K562 (cell line): ENCODE measurements around the gene SMCO3.

Experiments used
- E2F4 ChIP-seq: sonication (generic); formaldehyde crosslinking; IDR thresholded peaks from 2 replicates; pipeline ENCODE4 v1.8.0; 2022; ENCODE audit warnings: mild to moderate bottlenecking, low read depth, missing genetic modification reagents
- NFATC3 ChIP-seq: fragments of 450-650 bp; IDR thresholded peaks from 2 replicates; pipeline ENCODE4 v1.6.1; 2017; ENCODE audit warnings: mild to moderate bottlenecking
- PHF8 ChIP-seq: fragments of 200-600 bp; sonication (generic); IDR thresholded peaks from 2 replicates; pipeline ENCODE4 v1.6.1; 2012; ENCODE audit warnings: mixed run types, mild to moderate bottlenecking, inconsistent platforms, low read length, moderate library complexity, borderline replicate concordance
- RAD51 ChIP-seq: fragments of 450-650 bp; IDR thresholded peaks from 2 replicates; pipeline ENCODE4 v1.7.1; 2016; ENCODE audit warnings: low read depth, mild to moderate bottlenecking, borderline replicate concordance
- RBM22 ChIP-seq: fragments of 200-400 bp; formaldehyde crosslinking; IDR thresholded peaks from 2 replicates; pipeline ENCODE4 v1.6.1; 2018; ENCODE audit warnings: low read length, low read depth; ENCODE audit not compliant: poor library complexity, severe bottlenecking

GRCh38 chr12:14784471-14784870, 29.5 kb downstream of the SMCO3 start:
- TF ChIP-seq E2F4 (CRISPR knock-in tag): no peak
- TF ChIP-seq PHF8: no peak
- TF ChIP-seq RAD51: no peak
- TF ChIP-seq RBM22: no peak
- no peak for TF ChIP-seq NFATC3
